Measurements from ENCODE around the gene PHLPP2. TPM values are rescaled to one million over a fixed set of nuclear protein-coding genes. Genes with fewer than 3 reads are reported as not detected.

Gene PHLPP2
- total and polyA plus RNA-seq, 4 donors, result 12.7 to 24.1 (median 14.5) TPM

DNA sequence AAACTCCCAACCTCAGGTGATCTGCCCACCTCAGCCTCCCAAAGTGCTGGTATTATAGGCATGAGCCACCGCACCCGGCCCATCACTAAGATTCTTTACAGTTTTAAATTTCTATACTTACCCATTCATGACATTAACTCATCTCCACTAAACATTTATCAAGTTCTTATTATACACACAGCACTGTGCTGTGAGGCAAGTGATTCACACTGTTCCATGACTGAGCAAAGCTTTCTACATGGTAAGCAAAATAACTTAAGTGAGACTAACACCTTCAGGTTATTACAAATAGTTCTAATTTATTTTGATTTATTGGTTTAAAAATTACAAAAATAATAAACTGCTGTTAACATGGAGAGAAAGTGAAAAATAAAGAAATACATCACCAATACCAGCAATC is 65.0 kb downstream of the PHLPP2 start:
- WGBS (ENCODE audit: insufficient coverage), result 100% methylated on average over 2 of the region's 2 CpGs
- Histone ChIP-seq H3K4me3 (ENCODE audit: low read depth, low read length) (no peak overlapping the region), H3K27ac (ENCODE audit: low read depth, low read length) (no peak overlapping the region), H3K4me1 (ENCODE audit: control insufficient read depth, insufficient read depth, low read length) (no peaks in the 10 kb centered on the region), H3K27me3 (ENCODE audit: control insufficient read depth, insufficient read depth, low read length) (no peaks in the 10 kb centered on the region), H3K9me3 (ENCODE audit: control insufficient read depth, insufficient read depth, low read length) (no peaks in the 10 kb centered on the region), H3K36me3 (ENCODE audit: control insufficient read depth, insufficient read depth, low read length) (peaks cover 49% of the 10 kb centered on the region)
- no peak for DNase-seq (ENCODE audit: low read depth in 4 of 6, low spot score in 6 of 6)

DNA sequence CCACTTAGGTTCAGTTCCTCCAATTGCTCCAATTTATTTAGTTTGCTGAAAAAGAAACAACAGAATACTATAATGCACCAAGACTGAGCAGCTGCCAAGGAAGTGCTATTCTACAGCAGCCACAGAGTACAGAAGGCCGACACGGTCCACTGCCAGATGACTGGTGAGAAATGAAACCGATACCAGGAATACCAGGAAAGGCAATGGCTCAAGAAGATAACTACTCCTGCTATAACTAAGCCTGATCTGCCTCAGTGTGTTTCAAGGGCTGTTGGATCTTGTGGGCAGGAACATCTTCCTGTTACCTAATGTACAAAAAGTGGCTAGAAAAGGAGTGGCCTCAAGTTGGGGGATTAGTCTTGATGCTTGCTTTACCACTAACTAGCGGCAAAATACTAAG is 65.7 kb downstream of the PHLPP2 start:
- H3K4me3 ChIP-seq (ENCODE audit: low read depth, low read length), result no peak overlapping the region
- no peak overlapping the region for H3K27ac ChIP-seq (ENCODE audit: low read depth, low read length)
- 89% methylated on average over 3 of the region's 4 CpGs for WGBS (ENCODE audit: insufficient coverage)
- no peaks in the 10 kb centered on the region for H3K27me3 ChIP-seq (ENCODE audit: control insufficient read depth, insufficient read depth, low read length)
- peaks cover 46% of the 10 kb centered on the region for H3K36me3 ChIP-seq (ENCODE audit: control insufficient read depth, insufficient read depth, low read length)
- no peaks in the 10 kb centered on the region for H3K4me1 ChIP-seq (ENCODE audit: control insufficient read depth, insufficient read depth, low read length)
- no peak for DNase-seq (ENCODE audit: low read depth in 4 of 6, low spot score in 6 of 6)
- H3K9me3 ChIP-seq (ENCODE audit: control insufficient read depth, insufficient read depth, low read length), result no peaks in the 10 kb centered on the region

GRCh38 chr16:71649704-71650103 is 74.8 kb downstream of the PHLPP2 start:
- H3K27ac ChIP-seq (ENCODE audit: low read depth, low read length), result no peak overlapping the region
- DNase-seq (ENCODE audit: low read depth in 4 of 6, low spot score in 6 of 6), result no peak
- peaks cover 36% of the 10 kb centered on the region for H3K36me3 ChIP-seq (ENCODE audit: control insufficient read depth, insufficient read depth, low read length)
- H3K9me3 ChIP-seq (ENCODE audit: control insufficient read depth, insufficient read depth, low read length), result no peaks in the 10 kb centered on the region
- WGBS (ENCODE audit: insufficient coverage), result 91% methylated on average over 5 of the region's 7 CpGs
- H3K4me1 ChIP-seq (ENCODE audit: control insufficient read depth, insufficient read depth, low read length), result no peaks in the 10 kb centered on the region
- H3K4me3 ChIP-seq (ENCODE audit: low read depth, low read length), result no peak overlapping the region
- no peaks in the 10 kb centered on the region for H3K27me3 ChIP-seq (ENCODE audit: control insufficient read depth, insufficient read depth, low read length)

DNA sequence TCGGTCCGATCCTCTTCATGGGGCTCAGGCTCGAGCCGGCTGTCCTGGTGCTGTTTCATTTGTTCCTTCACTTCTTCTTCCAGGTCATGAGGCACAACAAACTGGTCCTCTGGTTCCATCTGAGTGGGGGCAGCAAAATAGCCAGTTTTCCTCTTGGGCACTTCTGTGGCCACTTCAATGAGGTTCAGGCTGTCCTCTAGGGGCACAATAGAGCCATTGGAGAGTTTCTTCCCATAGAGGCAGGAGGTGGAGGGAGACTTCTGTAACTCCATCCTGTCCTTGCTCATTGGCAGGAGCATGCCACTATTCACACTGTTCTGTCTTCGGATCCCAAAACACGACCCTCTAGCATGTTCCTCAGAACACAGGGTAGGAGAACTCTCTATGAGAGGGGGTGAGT is 75.6 kb downstream of the PHLPP2 start:
- 98% methylated on average over 4 of the region's 6 CpGs for WGBS (ENCODE audit: insufficient coverage)
- no peaks in the 10 kb centered on the region for H3K4me1 ChIP-seq (ENCODE audit: control insufficient read depth, insufficient read depth, low read length)
- H3K4me3 ChIP-seq (ENCODE audit: low read depth, low read length), result no peak overlapping the region
- H3K27ac ChIP-seq (ENCODE audit: low read depth, low read length), result no peak overlapping the region
- H3K36me3 ChIP-seq (ENCODE audit: control insufficient read depth, insufficient read depth, low read length), result peaks cover 39% of the 10 kb centered on the region
- H3K27me3 ChIP-seq (ENCODE audit: control insufficient read depth, insufficient read depth, low read length), result no peaks in the 10 kb centered on the region
- no peak for DNase-seq (ENCODE audit: low read depth in 4 of 6, low spot score in 6 of 6)
- no peaks in the 10 kb centered on the region for H3K9me3 ChIP-seq (ENCODE audit: control insufficient read depth, insufficient read depth, low read length)

DNA sequence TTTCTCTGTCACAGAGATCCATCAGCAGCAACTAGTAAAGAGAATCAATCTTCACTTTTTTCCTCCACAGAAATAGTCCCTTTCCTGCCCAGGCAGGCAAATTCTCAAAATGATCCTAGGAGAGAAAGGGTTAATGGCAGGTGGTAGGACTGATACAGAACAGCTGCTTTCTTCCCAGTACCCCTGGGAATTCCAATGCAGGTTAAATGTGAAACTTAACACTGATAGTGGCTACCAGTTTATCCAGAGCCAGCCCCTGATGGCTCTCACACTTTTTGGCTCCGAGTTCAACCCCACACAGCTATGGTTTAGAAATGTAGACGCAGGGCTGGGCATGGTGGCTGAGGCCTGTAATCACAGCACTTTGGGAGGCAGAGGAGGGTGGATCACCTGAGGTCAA is 76.3 kb downstream of the PHLPP2 start:
- Histone ChIP-seq H3K36me3 (ENCODE audit: control insufficient read depth, insufficient read depth, low read length) (peaks cover 41% of the 10 kb centered on the region), H3K27ac (ENCODE audit: low read depth, low read length) (no peak overlapping the region), H3K4me3 (ENCODE audit: low read depth, low read length) (no peak overlapping the region), H3K4me1 (ENCODE audit: control insufficient read depth, insufficient read depth, low read length) (no peaks in the 10 kb centered on the region), H3K9me3 (ENCODE audit: control insufficient read depth, insufficient read depth, low read length) (no peaks in the 10 kb centered on the region), H3K27me3 (ENCODE audit: control insufficient read depth, insufficient read depth, low read length) (no peaks in the 10 kb centered on the region)
- no peak for DNase-seq (ENCODE audit: low read depth in 4 of 6, low spot score in 6 of 6)
- 80% methylated on average over 1 of the region's 2 CpGs for whole genome bisulfite sequencing (ENCODE audit: insufficient coverage)

DNA sequence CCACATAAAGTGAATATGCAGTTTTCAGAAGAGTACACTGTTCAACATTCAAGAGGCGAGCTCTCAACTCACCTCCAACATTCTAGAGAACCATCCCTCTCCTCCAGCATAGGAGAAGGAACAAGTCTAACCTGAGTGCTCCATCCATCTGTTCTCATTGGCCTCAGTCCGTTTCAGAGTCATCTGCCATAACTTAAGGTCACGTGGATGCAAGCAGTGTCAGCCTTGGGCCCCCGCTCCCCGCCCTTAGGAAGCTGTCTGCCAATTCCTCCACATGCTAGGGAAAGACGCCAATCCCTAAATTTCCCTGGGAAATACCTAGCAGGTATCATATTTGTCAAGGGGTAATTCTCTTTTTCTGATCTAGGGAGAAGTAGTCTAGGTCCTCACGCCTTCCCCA is 77.1 kb downstream of the PHLPP2 start:
- no peaks in the 10 kb centered on the region for H3K9me3 ChIP-seq (ENCODE audit: control insufficient read depth, insufficient read depth, low read length)
- no peaks in the 10 kb centered on the region for H3K4me1 ChIP-seq (ENCODE audit: control insufficient read depth, insufficient read depth, low read length)
- no peak overlapping the region for H3K4me3 ChIP-seq (ENCODE audit: low read depth, low read length)
- 94% methylated on average over 4 of the region's 7 CpGs for WGBS (ENCODE audit: insufficient coverage)
- peaks cover 40% of the 10 kb centered on the region for H3K36me3 ChIP-seq (ENCODE audit: control insufficient read depth, insufficient read depth, low read length)
- no peaks in the 10 kb centered on the region for H3K27me3 ChIP-seq (ENCODE audit: control insufficient read depth, insufficient read depth, low read length)
- H3K27ac ChIP-seq (ENCODE audit: low read depth, low read length), result no peak overlapping the region
- DNase-seq (ENCODE audit: low read depth in 4 of 6, low spot score in 6 of 6), result no peak

- peak in 1 of 6 donors; percentile 6 for DNase-seq (ENCODE audit: low read depth in 4 of 6, low spot score in 6 of 6)
- H3K27me3 ChIP-seq (ENCODE audit: control insufficient read depth, insufficient read depth, low read length), result no peaks in the 10 kb centered on the region
- WGBS (ENCODE audit: insufficient coverage), result 50% methylated on average over 2 of the region's 4 CpGs
- no peaks in the 10 kb centered on the region for H3K9me3 ChIP-seq (ENCODE audit: control insufficient read depth, insufficient read depth, low read length)
- H3K4me1 ChIP-seq (ENCODE audit: control insufficient read depth, insufficient read depth, low read length), result no peaks in the 10 kb centered on the region
- peaks cover 42% of the 10 kb centered on the region for H3K36me3 ChIP-seq (ENCODE audit: control insufficient read depth, insufficient read depth, low read length)
- H3K4me3 ChIP-seq (ENCODE audit: low read depth, low read length), result no peak overlapping the region
- no peak overlapping the region for H3K27ac ChIP-seq (ENCODE audit: low read depth, low read length)
Measured at GRCh38 chr16:71645450-71645849, 79.1 kb downstream of the PHLPP2 start.

DNA sequence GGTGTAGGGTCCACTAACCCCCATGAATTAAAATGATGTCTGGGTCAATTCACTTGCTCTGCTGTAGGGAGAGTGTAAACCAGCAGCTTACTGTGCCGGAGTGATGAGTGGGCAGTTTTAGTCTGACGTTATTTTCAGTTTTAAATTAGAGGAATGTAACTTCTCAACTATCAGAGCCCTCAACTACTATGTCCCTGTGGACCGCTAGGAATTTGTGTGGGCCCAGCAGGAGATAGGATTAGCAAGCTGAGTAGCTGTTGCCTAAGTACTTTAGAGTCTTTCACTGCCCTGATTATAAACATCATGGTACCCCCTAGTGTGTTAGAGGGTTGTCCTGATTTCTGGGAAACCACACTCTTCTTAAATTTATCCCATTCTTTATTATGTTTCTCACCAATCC is 87.1 kb downstream of the PHLPP2 start:
- peak overlapping the region; percentile 7 for H3K27ac ChIP-seq (ENCODE audit: low read depth, low read length)
- H3K36me3 ChIP-seq (ENCODE audit: control insufficient read depth, insufficient read depth, low read length), result peaks cover 16% of the 10 kb centered on the region
- H3K9me3 ChIP-seq (ENCODE audit: control insufficient read depth, insufficient read depth, low read length), result no peaks in the 10 kb centered on the region
- H3K4me1 ChIP-seq (ENCODE audit: control insufficient read depth, insufficient read depth, low read length), result peaks cover 3% of the 10 kb centered on the region
- DNase-seq (ENCODE audit: low read depth in 4 of 6, low spot score in 6 of 6), result peak in 2 of 6 donors; percentile 24 to 37
- no peaks in the 10 kb centered on the region for H3K27me3 ChIP-seq (ENCODE audit: control insufficient read depth, insufficient read depth, low read length)
- no CpG with 5 or more reads among the region's 3 CpGs for WGBS (ENCODE audit: insufficient coverage)
- H3K4me3 ChIP-seq (ENCODE audit: low read depth, low read length), result no peak overlapping the region

DNA sequence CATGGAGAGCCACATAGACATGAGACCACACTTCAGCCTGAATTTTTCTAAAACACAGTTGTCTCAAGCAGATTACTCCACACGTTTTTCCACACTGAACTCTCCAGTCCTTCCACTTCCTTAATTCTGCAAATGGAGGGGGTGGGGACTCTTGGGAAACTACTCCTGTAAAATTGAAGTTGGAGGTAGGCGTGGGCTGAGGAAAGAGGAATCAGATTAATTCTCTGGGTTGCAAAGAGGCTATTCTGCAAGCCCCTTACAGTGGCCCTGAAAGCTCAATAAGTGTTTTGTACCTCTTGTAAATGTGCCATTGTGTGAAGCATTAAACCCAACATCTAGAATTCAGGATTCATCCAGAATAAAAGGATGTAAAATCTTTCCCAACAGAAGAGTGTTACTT is 88.9 kb downstream of the PHLPP2 start:
- no peak for DNase-seq (ENCODE audit: low read depth in 4 of 6, low spot score in 6 of 6)
- no peaks in the 10 kb centered on the region for H3K27me3 ChIP-seq (ENCODE audit: control insufficient read depth, insufficient read depth, low read length)
- H3K4me1 ChIP-seq (ENCODE audit: control insufficient read depth, insufficient read depth, low read length), result peaks cover 3% of the 10 kb centered on the region
- H3K4me3 ChIP-seq (ENCODE audit: low read depth, low read length), result no peak overlapping the region
- H3K36me3 ChIP-seq (ENCODE audit: control insufficient read depth, insufficient read depth, low read length), result peaks cover 11% of the 10 kb centered on the region
- WGBS (ENCODE audit: insufficient coverage), result no CpG with 5 or more reads among the region's 2 CpGs
- H3K9me3 ChIP-seq (ENCODE audit: control insufficient read depth, insufficient read depth, low read length), result no peaks in the 10 kb centered on the region
- H3K27ac ChIP-seq (ENCODE audit: low read depth, low read length), result no peak overlapping the region

GRCh38 chr16:71631776-71632175 is 92.7 kb downstream of the PHLPP2 start:
- 100% methylated on average over 1 of the region's 4 CpGs for WGBS (ENCODE audit: insufficient coverage)
- H3K27ac ChIP-seq (ENCODE audit: low read depth, low read length), result no peak overlapping the region
- H3K36me3 ChIP-seq (ENCODE audit: control insufficient read depth, insufficient read depth, low read length), result peaks cover 2% of the 10 kb centered on the region
- peaks cover 7% of the 10 kb centered on the region for H3K4me1 ChIP-seq (ENCODE audit: control insufficient read depth, insufficient read depth, low read length)
- peak in 1 of 6 donors; percentile 11 for DNase-seq (ENCODE audit: low read depth in 4 of 6, low spot score in 6 of 6)
- H3K9me3 ChIP-seq (ENCODE audit: control insufficient read depth, insufficient read depth, low read length), result no peaks in the 10 kb centered on the region
- H3K27me3 ChIP-seq (ENCODE audit: control insufficient read depth, insufficient read depth, low read length), result peaks cover 8% of the 10 kb centered on the region
- no peak overlapping the region for H3K4me3 ChIP-seq (ENCODE audit: low read depth, low read length)

Data from spinal cord (tissue), 10 donors.